Heart left ventricle (tissue), 16 donors: ENCODE results near the gene CTXND1. TPM values are rescaled to one million over a fixed set of nuclear protein-coding genes. Genes with fewer than 3 reads are reported as not detected.

Experiments used
- ATAC-seq, 4 donors: fragments of 200-7000 bp; cut with Tn5 transposase; one replicate each; pipeline ENCODE4 v1.9.1; 2020 to 2022; ENCODE audit warnings: moderate library complexity in 4 of 4, mild to moderate bottlenecking in 3 of 4, moderate number of reproducible peaks in 1 of 4
- DNase-seq, 5 donors: peaks; one replicate each; pipeline ENCODE4 v3.0.0-alpha.2; 2020
- H3K27ac ChIP-seq, 12 donors: fragments of 200-600 bp; sonication (generic) in 4 of 12; one replicate each; pipeline versions ENCODE4 v1.5.0 to v1.8.0; 2016 to 2022; ENCODE audit warnings: mild to moderate bottlenecking in 2 of 12
- H3K27me3 ChIP-seq, 9 donors: fragments of 200-600 bp; sonication (generic) in 2 of 9; one replicate each; pipeline versions ENCODE4 v1.5.1 to v1.8.0; 2016 to 2022; ENCODE audit warnings: mild to moderate bottlenecking in 3 of 9
- H3K36me3 ChIP-seq, 9 donors: fragments of 200-600 bp; sonication (generic) in 2 of 9; one replicate each; pipeline versions ENCODE4 v1.5.0 to v1.8.0; 2018 to 2022; ENCODE audit warnings: mild to moderate bottlenecking in 2 of 9
- H3K4me1 ChIP-seq, 12 donors: fragments of 200-600 bp; sonication (generic) in 4 of 12; one replicate each; pipeline versions ENCODE4 v1.5.0 to v1.8.0; 2016 to 2022; ENCODE audit warnings: mild to moderate bottlenecking in 3 of 12
- H3K4me3 ChIP-seq, 12 donors: fragments of 200-600 bp; sonication (generic) in 4 of 12; one replicate each; pipeline versions ENCODE4 v1.5.0 to v1.8.0; 2017 to 2022; ENCODE audit warnings: mild to moderate bottlenecking in 9 of 12, moderate library complexity in 4 of 12
- H3K9me3 ChIP-seq, 12 donors: fragments of 200-600 bp; sonication (generic) in 4 of 12; one replicate each; pipeline versions ENCODE4 v1.5.0 to v1.8.0; 2016 to 2022; ENCODE audit warnings: mild to moderate bottlenecking in 1 of 12
- CTCF ChIP-seq, 12 donors: fragments of 200-600 bp; sonication (generic) in 4 of 12; IDR thresholded peaks; one replicate each; pipeline versions ENCODE4 v1.5.0 to v1.8.0; 2018 to 2022; ENCODE audit warnings: antibody characterized with exemption in 12 of 12, mild to moderate bottlenecking in 5 of 12
- POLR2A ChIP-seq, 2 donors: fragments of 450-650 bp; IDR thresholded peaks; one replicate each; pipeline ENCODE4 v1.6.1; 2017; ENCODE audit warnings: antibody characterized with exemption in 2 of 2, mild to moderate bottlenecking in 2 of 2, moderate library complexity in 2 of 2
- WGBS, 4 donors: extraction: QIAGEN DNeasy Blood & Tissue Kit in 2 of 4; methylation state at CpG; one replicate each; pipeline versions ENCODE4 v1.1.5 to v1.1.7; 2013 to 2018; 5-methylcytosine and 5-hydroxymethylcytosine counted together
- intact Hi-C, 10 donors: fragments of 100-400 bp; cut with DNase I; formaldehyde crosslinking; loops; one replicate each; pipeline versions ENCODE4 v1.11.1 to v1.14.2; 2022
- polyA plus RNA-seq, 2 donors: library from polyadenylated mRNA; stranded (reverse); fragments of 200-250 nt; gene quantifications; one replicate each; pipeline ENCODE4 v1.2.3, GENCODE V29; 2013
- total RNA-seq, 9 donors: library from RNA; depleted of rRNA in 2 of 9; stranded (reverse); fragments of >200 nt in 2 of 9; fragmentation: NEBNext Ultra II Directional in 3 of 9; extraction: Animal tissue kit (Norgen Biotek cat#: 25700) in 3 of 9; gene quantifications; one replicate each; pipeline versions ENCODE4 v1.1.0 to v1.2.4, GENCODE V29; 2016 to 2023
- donor health status: ischemic (EF 13 %, LVEDD 7.1; RV severe dilation, severe dysfunction).
- donor health status: healthy with polysubstance abuse.
- donor health status: DM: no; HTN: yes; CAD: no.
- donor health status: DM: no; HTN: no; CAD: no.
- donor health status: ischemic (EF 25% LVEDD 6.9; RV normal size, moderate dysfunction).
- donor health status: ischemic (EF 25% LVEDD 5.7; RV mildly dilated, moderate dysfunction).
- donor health status: healthy.
- donor health status: DM: yes; HTN: yes; CAD: no.
- donor health status: ischemic (EF 35%, LVEDD 5.7; RV mildly dilated, moderate dysfunction).
- donor health status: nonischemic (EF 11% LVEDD 7.7; RV severe dilation, severe dysfunction).
- donor health status: DM: yes; HTN: yes; CAD: no.
- donor health status: PGD.
- donor health status: ischemic (EF 29% LVEDD 5.4; RV normal size, mild dysfunction).
- donor health status: nonischemic (EF 23%, LVEDD 6.1; RV moderate dilation, normal function).

The CTXND1 gene
- total and polyA plus RNA-seq, 11 donors = 0.14 to 9.5 (median 2.9) TPM

GRCh38 chr15:80274554-80274953 lies 22.5 kb upstream of the CTXND1 start:
- no peak overlapping the region for H3K27ac ChIP-seq
- H3K27me3 ChIP-seq = no peaks in the 10 kb centered on the region
- DNase-seq (no peak), ATAC-seq (no peak)
- H3K9me3 ChIP-seq = peaks cover 0 to 7% (median 0%) of the 10 kb centered on the region in 12 donors
- no peaks in the 10 kb centered on the region for H3K4me1 ChIP-seq
- TF ChIP-seq CTCF (IDR thresholded peaks at IDR 0.05) (no peak), POLR2A (IDR thresholded peaks at IDR 0.05) (no peak)
- WGBS, 4 donors = 83 to 89% (median 84%) methylated on average over 3 of the region's 3 CpGs
- no peak overlapping the region for H3K4me3 ChIP-seq
- H3K36me3 ChIP-seq = no peaks in the 10 kb centered on the region
- intact Hi-C loops = no loop called here

- Histone ChIP-seq H3K4me3 (no peak overlapping the region), H3K36me3 (no peaks in the 10 kb centered on the region), H3K4me1 (no peaks in the 10 kb centered on the region), H3K27ac (no peak overlapping the region), H3K9me3 (peaks cover 0 to 7% (median 0%) of the 10 kb centered on the region in 12 donors), H3K27me3 (no peaks in the 10 kb centered on the region)
- TF ChIP-seq POLR2A (IDR thresholded peaks at IDR 0.05) (no peak), CTCF (IDR thresholded peaks at IDR 0.05) (no peak)
- no peak for DNase-seq
- ATAC-seq = no peak
- WGBS, 4 donors = 80 to 96% (median 85%) methylated on average over 2 of the region's 2 CpGs
- intact Hi-C loops = no loop called here
Measured at GRCh38 chr15:80272987-80273386, 21.0 kb upstream of the CTXND1 start.

- no peak overlapping the region for H3K27ac ChIP-seq
- H3K4me3 ChIP-seq = no peak overlapping the region
- 60 to 69% (median 63%) methylated on average over 1 of the region's 1 CpG for WGBS, 4 donors
- H3K4me1 ChIP-seq = no peaks in the 10 kb centered on the region
- peaks cover 0 to 12% (median 0%) of the 10 kb centered on the region in 9 donors for H3K27me3 ChIP-seq
- ATAC-seq (no peak), DNase-seq (no peak)
- TF ChIP-seq POLR2A (IDR thresholded peaks at IDR 0.05) = no peak
- no peak for TF ChIP-seq CTCF (IDR thresholded peaks at IDR 0.05)
- intact Hi-C loops = no loop called here
- peaks cover 0 to 6% (median 0%) of the 10 kb centered on the region in 12 donors for H3K9me3 ChIP-seq
- no peaks in the 10 kb centered on the region for H3K36me3 ChIP-seq
Measured at GRCh38 chr15:80270472-80270871, 18.5 kb upstream of the CTXND1 start.

GRCh38 chr15:80268101-80268500 lies 16.1 kb upstream of the CTXND1 start:
- Histone ChIP-seq H3K9me3 (no peaks in the 10 kb centered on the region), H3K4me1 (no peaks in the 10 kb centered on the region), H3K27me3 (peaks cover 0 to 18% (median 0%) of the 10 kb centered on the region in 9 donors), H3K27ac (no peak overlapping the region), H3K4me3 (no peak overlapping the region), H3K36me3 (no peaks in the 10 kb centered on the region)
- TF ChIP-seq POLR2A (IDR thresholded peaks at IDR 0.05) (no peak), CTCF (IDR thresholded peaks at IDR 0.05) (no peak)
- DNase-seq = no peak
- ATAC-seq = no peak
- 80 to 87% (median 84%) methylated on average over 7 of the region's 7 CpGs for WGBS, 4 donors
- intact Hi-C loops = no loop called here
